Astrocyte of the hippocampus (primary cell): ENCODE data around the gene CDK5RAP3.
"Not testable (repeated sequence)": the region's sequence is repeated elsewhere in the genome, so short reads cannot be mapped to it uniquely, and the experiment has no call there.

Source experiments
- DNase-seq: peaks from one replicate; pipeline ENCODE4 v3.0.0; 2011; ENCODE audit warnings: low read depth, low spot score

The CDK5RAP3 gene

GRCh38 chr17:47970725-47971499, at the start of gene CDK5RAP3:
Gene CDK5RAP3, plus strand, starts transcription at chr17:47971113. Its CDS starts 34 bp downstream, at chr17:47971147.
- DNase-seq, result peak; percentile 100

- no peak for DNase-seq
These were observed 45.9 kb upstream of the CDK5RAP3 start for GRCh38 chr17:47924785-47925677.

- DNase-seq, result no peak
These were observed 45.3 kb upstream of the CDK5RAP3 start for GRCh38 chr17:47925678-47925988.

- no peak for DNase-seq
These were observed 43.0 kb upstream of the CDK5RAP3 start for GRCh38 chr17:47927821-47928400.

- no peak for DNase-seq
These were observed 42.5 kb upstream of the CDK5RAP3 start for GRCh38 chr17:47928415-47928814.

GRCh38 chr17:47929218-47930000, 41.5 kb upstream of the CDK5RAP3 start:
- DNase-seq, result no peak

- no peak for DNase-seq
These were observed 39.1 kb upstream of the CDK5RAP3 start for GRCh38 chr17:47931848-47932247.

- peak; percentile 6 for DNase-seq
These were observed 36.1 kb upstream of the CDK5RAP3 start for GRCh38 chr17:47934856-47935255.

GRCh38 chr17:47935468-47935867, 35.4 kb upstream of the CDK5RAP3 start:
- not testable (repeated sequence) for DNase-seq

GRCh38 chr17:47935961-47936360, 35.0 kb upstream of the CDK5RAP3 start:
- peak; percentile 65 for DNase-seq

- DNase-seq, result no peak
These were observed 33.0 kb upstream of the CDK5RAP3 start for GRCh38 chr17:47937941-47938340.

GRCh38 chr17:47941246-47942095, 29.4 kb upstream of the CDK5RAP3 start, which contains the start of gene PNPO:
Gene PNPO, plus strand, starts transcription at chr17:47941571. Its CDS starts 105 bp downstream, at chr17:47941676.
- DNase-seq, result peak; percentile 98

GRCh38 chr17:47942096-47942510, 28.8 kb upstream of the CDK5RAP3 start:
- DNase-seq, result peak; percentile 7

GRCh38 chr17:47942568-47942967, 28.3 kb upstream of the CDK5RAP3 start:
- no peak for DNase-seq

- peak; percentile 45 for DNase-seq
These were observed 25.8 kb upstream of the CDK5RAP3 start for GRCh38 chr17:47945080-47945479.

- DNase-seq, result peak; percentile 10
These were observed 25.1 kb upstream of the CDK5RAP3 start for GRCh38 chr17:47945529-47946508.

- DNase-seq, result no peak
These were observed 24.4 kb upstream of the CDK5RAP3 start for GRCh38 chr17:47946516-47946915.

- peak; percentile 88 for DNase-seq
These were observed 23.9 kb upstream of the CDK5RAP3 start for GRCh38 chr17:47946929-47947397.

- peak; percentile 6 for DNase-seq
These were observed 22.2 kb upstream of the CDK5RAP3 start for GRCh38 chr17:47948706-47949196.
